HCT116 (cell line): ENCODE results near the gene ACY1. TPM values are rescaled to one million over a fixed set of nuclear protein-coding genes. Genes with fewer than 3 reads are reported as not detected.

Source experiments
- ATAC-seq: fragments of 200-7000 bp; cut with Tn5 transposase; 2 replicates; pipeline ENCODE4 v1.9.1; 2020; ENCODE audit warnings: mild to moderate bottlenecking, moderate library complexity
- BruUV-seq: library from RNA; stranded (reverse); fragments of 400-500 nt; replicated peaks from 2 replicates; lab custom pipeline; 2021; lab: Mats Ljungman, UMichigan
- CTCF ChIA-PET: fragments of 300-600 bp; sonication (Branson Sonifier 250); formaldehyde crosslinking; loops from one replicate; lab custom pipeline; 2021; ENCODE audit warnings: antibody characterized with exemption; lab: Charles Lee
- POLR2A ChIA-PET: fragments of 300-600, 350-600 bp; sonication (Branson Sonifier 250); formaldehyde crosslinking; loops from one replicate; lab custom pipeline; 2021; ENCODE audit warnings: antibody characterized with exemption; lab: Charles Lee
- RAD21 ChIA-PET, 2 experiments: fragments of 300-600 bp; sonication (Branson Sonifier 250); formaldehyde crosslinking; loops; one replicate each; lab custom pipeline; 2023; ENCODE audit warnings: low total read pairs in 2 of 2; ENCODE audit not compliant: uncharacterized antibody in 2 of 2, unreplicated experiment in 2 of 2, low non-redundant PET in 1 of 2; lab: Charles Lee
- DNase-seq: peaks from one replicate; pipeline ENCODE4 v3.0.0-alpha.2; 2010; ENCODE audit warnings: low read depth, low spot score
- H2AFZ ChIP-seq: fragments of 200-600 bp; shearing (Covaris generic), sonication (generic); 2 replicates; pipeline ENCODE4 v1.6.1; 2017; ENCODE audit warnings: low read depth, mixed run types, mixed read lengths, antibody characterized with exemption, low read length; ENCODE audit not compliant: poor library complexity, severe bottlenecking
- H3K27ac ChIP-seq: 2 replicates; pipeline ENCODE4 v1.5.1; 2012; ENCODE audit warnings: low read depth, low read length
- H3K27me3 ChIP-seq: fragments of 200-600 bp; sonication (generic); 2 replicates; pipeline ENCODE4 v1.6.1; 2016; ENCODE audit warnings: mixed run types, low read length, mixed read lengths; ENCODE audit not compliant: insufficient read depth
- H3K36me3 ChIP-seq, 2 experiments: fragments of 200-500 bp in 1 of 2; fragments of 200-600 bp in 1 of 2; sonication (Bioruptor generic) in 1 of 2; sonication (generic) in 1 of 2; 2 replicates each; pipeline versions ENCODE4 v1.5.1 to v1.6.1; 2014 to 2016; ENCODE audit warnings: low read length in 2 of 2, inconsistent platforms in 1 of 2, mixed read lengths in 1 of 2, mixed run types in 1 of 2; ENCODE audit not compliant: insufficient read depth in 2 of 2, control insufficient read depth in 1 of 2
- H3K4me1 ChIP-seq, 2 experiments: fragments of 200-600 bp in 1 of 2; sonication (generic) in 1 of 2; 2 replicates each; pipeline versions ENCODE4 v1.5.1 to v1.6.1; 2012 to 2017; ENCODE audit warnings: low read length in 2 of 2, inconsistent platforms in 1 of 2, mild to moderate bottlenecking in 1 of 2, mixed read lengths in 1 of 2, mixed run types in 1 of 2, moderate library complexity in 1 of 2; ENCODE audit not compliant: insufficient read depth in 2 of 2, control insufficient read depth in 1 of 2
- H3K4me2 ChIP-seq: fragments of 200-600 bp; sonication (generic); 2 replicates; pipeline ENCODE4 v1.6.1; 2017; ENCODE audit warnings: mixed run types, low read length, mixed read lengths
- H3K4me3 ChIP-seq, 2 experiments: fragments of 200-600 bp in 1 of 2; sonication (generic) in 1 of 2; replicated peaks in 1 of 2; 2 replicates each; pipeline ENCODE4 v1.5.1; 2011 to 2016; ENCODE audit warnings: low read length in 2 of 2, control low read depth in 1 of 2, low read depth in 1 of 2, mild to moderate bottlenecking in 1 of 2, mixed read lengths in 1 of 2, mixed run types in 1 of 2
- H3K79me2 ChIP-seq: fragments of 200-600 bp; sonication (generic); 2 replicates; pipeline ENCODE4 v1.6.1; 2017; ENCODE audit warnings: mild to moderate bottlenecking, mixed run types, low read length, moderate library complexity, mixed read lengths; ENCODE audit not compliant: insufficient read depth
- H3K9ac ChIP-seq: fragments of 200-600 bp; sonication (generic); 2 replicates; pipeline ENCODE4 v1.6.1; 2016; ENCODE audit warnings: low read length, mixed read lengths
- H3K9me2 ChIP-seq: fragments of 200-600 bp; sonication (generic), shearing (Covaris generic); 2 replicates; pipeline ENCODE4 v1.6.1; 2017; ENCODE audit warnings: mixed run types, mild to moderate bottlenecking, moderate library complexity; ENCODE audit not compliant: insufficient read depth
- H3K9me3 ChIP-seq, 2 experiments: fragments of 200-500 bp in 1 of 2; fragments of 200-600 bp in 1 of 2; sonication (Bioruptor generic) in 1 of 2; sonication (generic) in 1 of 2; 2 replicates each; pipeline ENCODE4 v1.6.1; 2014 to 2017; ENCODE audit warnings: low read length in 2 of 2, mixed read lengths in 2 of 2, inconsistent platforms in 1 of 2, low read depth in 1 of 2, mild to moderate bottlenecking in 1 of 2, mixed run types in 1 of 2, moderate library complexity in 1 of 2; ENCODE audit not compliant: control insufficient read depth in 1 of 2, insufficient read depth in 1 of 2
- H4K20me1 ChIP-seq: fragments of 200-600 bp; sonication (generic), shearing (Covaris generic); 2 replicates; pipeline ENCODE4 v1.6.1; 2017; ENCODE audit warnings: mixed run types, mild to moderate bottlenecking, moderate library complexity; ENCODE audit not compliant: insufficient read depth
- CBX3 ChIP-seq: IDR thresholded peaks from 2 replicates; pipeline ENCODE4 v1.6.1; 2012; ENCODE audit warnings: low read depth
- ELF1 ChIP-seq: IDR thresholded peaks from 2 replicates; pipeline ENCODE4 v1.6.1; 2012; ENCODE audit warnings: low read depth, borderline replicate concordance
- EZH2 ChIP-seq: fragments of 200-600 bp; sonication (generic); IDR thresholded peaks from 2 replicates; pipeline ENCODE4 v1.6.1; 2017; ENCODE audit warnings: antibody characterized with exemption, mixed run types
- JUND ChIP-seq: IDR thresholded peaks from 2 replicates; pipeline ENCODE4 v1.6.1; 2012
- ZNF274 ChIP-seq: fragments of 200-500 bp; sonication (Bioruptor generic); IDR thresholded peaks from 2 replicates; pipeline ENCODE4 v1.6.1; 2014; ENCODE audit warnings: mild to moderate bottlenecking, low read depth, low read length, inconsistent platforms
- intact Hi-C: fragments of 100-400 bp; cut with micrococcal nuclease; formaldehyde crosslinking; loops from 2 replicates; pipeline ENCODE4 v1.10.0; 2022
- total RNA-seq: library from RNA; stranded (reverse); gene quantifications from one replicate; pipeline ENCODE4 v1.2.1, GENCODE V29; 2021; ENCODE audit not compliant: unreplicated experiment
- TF ChIP-seq, protein P1 (sequence below): IDR thresholded peaks from 2 replicates; pipeline ENCODE4 v1.6.1; 2011; ENCODE audit warnings: mild to moderate bottlenecking, low read length, moderate library complexity; ENCODE audit not compliant: insufficient replicate concordance; ENCODE audit errors: extremely low read depth
- TF ChIP-seq, protein P2 (sequence below): IDR thresholded peaks from 2 replicates; pipeline ENCODE4 v1.6.1; 2012

Gene ACY1
- total RNA-seq, 1 experiment from 2014 or later, result 73.2 TPM

DNA sequence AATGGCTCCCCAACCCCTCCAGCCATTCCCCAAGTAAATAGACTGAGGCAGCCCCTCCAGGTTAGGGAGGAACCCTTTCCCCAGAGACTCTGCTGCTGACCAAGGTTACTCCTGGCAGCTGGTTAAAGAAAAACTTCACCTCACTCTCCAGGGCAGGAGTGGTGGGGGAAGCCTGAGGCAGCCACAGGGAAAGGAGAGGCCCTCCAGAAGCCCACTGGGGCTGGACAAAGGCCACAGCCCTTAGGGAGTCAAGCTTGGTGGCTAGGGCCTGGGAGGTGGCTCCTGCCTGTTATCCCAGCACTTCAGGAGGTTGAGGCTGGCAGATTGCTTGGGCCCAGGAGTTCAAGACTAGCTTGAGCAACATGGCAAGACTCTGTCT is 923 bp downstream of the ACY1 start:
- ChIA-PET RAD21 (no interaction called here), CTCF (interaction anchor here (3.3 kb wide), 1 partner anchor 11 kb away, joined by 47 read pairs; the partner anchor contains the start of genes ABHD14A and ABHD14B), POLR2A (interaction anchor here (0.7 to 4.3 kb wide), 4 partner anchors 7 to 43 kb away, joined by 3 to 47 read pairs (median 17); partner anchors contain the start of genes PARP3, RPL29 and RRP9)
- Histone ChIP-seq H3K36me3 (no peaks in the 10 kb centered on the region), H3K9me2 (no peaks in the 10 kb centered on the region), H3K9ac (peak overlapping the region; percentile 79), H3K4me1 (peaks cover 24 to 56% of the 10 kb centered on the region in 2 experiments), H3K79me2 (peaks cover 12% of the 10 kb centered on the region), H3K27me3 (no peaks in the 10 kb centered on the region), H3K27ac (peak overlapping the region; percentile 82), H4K20me1 (no peaks in the 10 kb centered on the region), H3K9me3 (no peaks in the 10 kb centered on the region), H3K4me3 (peak overlapping the region; percentile 75 to 86; a peak in 3 of 4 replicates), H2AFZ (no peak overlapping the region), H3K4me2 (peak overlapping the region; percentile 98)
- DNase-seq, result no peak
- intact Hi-C loops, result loop anchor here (5.0 kb wide), 1 partner anchor 267 kb away; no protein-coding TSS in a partner anchor
- BruUV-seq, result no TSS peak
- TF ChIP-seq, protein P1, sequence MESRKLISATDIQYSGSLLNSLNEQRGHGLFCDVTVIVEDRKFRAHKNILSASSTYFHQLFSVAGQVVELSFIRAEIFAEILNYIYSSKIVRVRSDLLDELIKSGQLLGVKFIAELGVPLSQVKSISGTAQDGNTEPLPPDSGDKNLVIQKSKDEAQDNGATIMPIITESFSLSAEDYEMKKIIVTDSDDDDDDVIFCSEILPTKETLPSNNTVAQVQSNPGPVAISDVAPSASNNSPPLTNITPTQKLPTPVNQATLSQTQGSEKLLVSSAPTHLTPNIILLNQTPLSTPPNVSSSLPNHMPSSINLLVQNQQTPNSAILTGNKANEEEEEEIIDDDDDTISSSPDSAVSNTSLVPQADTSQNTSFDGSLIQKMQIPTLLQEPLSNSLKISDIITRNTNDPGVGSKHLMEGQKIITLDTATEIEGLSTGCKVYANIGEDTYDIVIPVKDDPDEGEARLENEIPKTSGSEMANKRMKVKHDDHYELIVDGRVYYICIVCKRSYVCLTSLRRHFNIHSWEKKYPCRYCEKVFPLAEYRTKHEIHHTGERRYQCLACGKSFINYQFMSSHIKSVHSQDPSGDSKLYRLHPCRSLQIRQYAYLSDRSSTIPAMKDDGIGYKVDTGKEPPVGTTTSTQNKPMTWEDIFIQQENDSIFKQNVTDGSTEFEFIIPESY, result no peak
- TF ChIP-seq ZNF274 (no peak), JUND (no peak), EZH2 (no peak), CBX3 (no peak), ELF1 (no peak)
- TF ChIP-seq, protein P2, sequence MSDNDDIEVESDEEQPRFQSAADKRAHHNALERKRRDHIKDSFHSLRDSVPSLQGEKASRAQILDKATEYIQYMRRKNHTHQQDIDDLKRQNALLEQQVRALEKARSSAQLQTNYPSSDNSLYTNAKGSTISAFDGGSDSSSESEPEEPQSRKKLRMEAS, result no peak
- ATAC-seq, result no peak
